ENCODE data around the gene REXO5. TPM values are rescaled to one million over a fixed set of nuclear protein-coding genes. Genes with fewer than 3 reads are reported as not detected.

Gene REXO5
- total RNA-seq, 1 donor from 2014 or later: 4.7 TPM

Other genes with a start within 250 kb of the REXO5 start
- not detected for gene ACSM2B, start 230.2 kb upstream of the REXO5 start, total RNA-seq
- gene ACSM1, start 108.8 kb upstream of the REXO5 start, total RNA-seq: not detected
- gene THUMPD1, start 64.7 kb upstream of the REXO5 start, total RNA-seq: 26.1 TPM
- 1.3 TPM for gene ACSM3, start 42.5 kb upstream of the REXO5 start, total RNA-seq
- 12.9 TPM for gene ERI2, start 55 bp upstream of the REXO5 start, total RNA-seq
- gene DCUN1D3, start 93.8 kb downstream of the REXO5 start, total RNA-seq: 187 TPM
- gene LYRM1, start 94.2 kb downstream of the REXO5 start, total RNA-seq: 42.0 TPM